Nephron (organoid): ENCODE results near the gene ENTPD2.

Source experiments
- H3K27ac Mint-ChIP-seq, 3 experiments: 2 replicates each; pipeline ENCODE4 v1.8.0; 2020; ENCODE audit warnings: mixed read lengths in 3 of 3, mild to moderate bottlenecking in 2 of 3, moderate library complexity in 1 of 3
- H3K27me3 Mint-ChIP-seq: 2 replicates; pipeline ENCODE4 v1.8.0; 2021; ENCODE audit warnings: low read depth, mild to moderate bottlenecking, moderate library complexity, mixed read lengths
- H3K36me3 Mint-ChIP-seq: 2 replicates; pipeline ENCODE4 v1.8.0; 2020; ENCODE audit warnings: low read depth, mixed read lengths
- H3K4me1 Mint-ChIP-seq: 2 replicates; pipeline ENCODE4 v1.8.0; 2020; ENCODE audit warnings: mixed read lengths
- H3K4me3 Mint-ChIP-seq, 3 experiments: 2 replicates each; pipeline ENCODE4 v1.8.0; 2020; ENCODE audit warnings: mild to moderate bottlenecking in 3 of 3, mixed read lengths in 3 of 3, moderate library complexity in 2 of 3
- H3K9me3 Mint-ChIP-seq: 2 replicates; pipeline ENCODE4 v1.8.0; 2020; ENCODE audit warnings: mixed read lengths
- TF ChIP-seq, protein P1 (sequence below), 3 experiments: fragments of 200-600 bp; sonication (generic); IDR thresholded peaks; one replicate each; pipeline ENCODE4 v1.5.0; 2021; ENCODE audit warnings: antibody characterized with exemption in 3 of 3; ENCODE audit not compliant: unreplicated experiment in 3 of 3

The ENTPD2 gene

DNA sequence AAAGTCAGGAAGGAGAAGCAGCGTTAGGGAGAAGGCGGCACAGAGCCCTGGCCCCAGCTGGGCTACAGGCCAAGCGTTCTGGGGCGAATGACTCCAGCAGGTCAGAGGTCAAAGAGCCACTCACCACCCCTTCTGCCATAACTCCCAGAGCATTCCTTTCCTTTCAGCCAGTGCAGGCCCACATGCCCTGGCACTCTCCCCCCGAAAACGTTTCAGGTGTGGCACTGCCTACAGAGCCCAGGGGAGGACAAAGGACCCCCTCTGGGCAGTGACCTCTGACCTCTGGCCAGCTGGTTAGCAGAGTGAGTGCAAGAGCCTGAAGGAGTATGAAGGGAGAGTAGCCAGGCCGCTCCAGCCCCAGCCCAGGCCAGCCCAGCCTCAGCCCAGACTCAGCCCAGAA, 30.7 kb downstream of the ENTPD2 start:
- TF ChIP-seq, protein P1, sequence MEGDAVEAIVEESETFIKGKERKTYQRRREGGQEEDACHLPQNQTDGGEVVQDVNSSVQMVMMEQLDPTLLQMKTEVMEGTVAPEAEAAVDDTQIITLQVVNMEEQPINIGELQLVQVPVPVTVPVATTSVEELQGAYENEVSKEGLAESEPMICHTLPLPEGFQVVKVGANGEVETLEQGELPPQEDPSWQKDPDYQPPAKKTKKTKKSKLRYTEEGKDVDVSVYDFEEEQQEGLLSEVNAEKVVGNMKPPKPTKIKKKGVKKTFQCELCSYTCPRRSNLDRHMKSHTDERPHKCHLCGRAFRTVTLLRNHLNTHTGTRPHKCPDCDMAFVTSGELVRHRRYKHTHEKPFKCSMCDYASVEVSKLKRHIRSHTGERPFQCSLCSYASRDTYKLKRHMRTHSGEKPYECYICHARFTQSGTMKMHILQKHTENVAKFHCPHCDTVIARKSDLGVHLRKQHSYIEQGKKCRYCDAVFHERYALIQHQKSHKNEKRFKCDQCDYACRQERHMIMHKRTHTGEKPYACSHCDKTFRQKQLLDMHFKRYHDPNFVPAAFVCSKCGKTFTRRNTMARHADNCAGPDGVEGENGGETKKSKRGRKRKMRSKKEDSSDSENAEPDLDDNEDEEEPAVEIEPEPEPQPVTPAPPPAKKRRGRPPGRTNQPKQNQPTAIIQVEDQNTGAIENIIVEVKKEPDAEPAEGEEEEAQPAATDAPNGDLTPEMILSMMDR (IDR thresholded peaks at IDR 0.05; ENCODE audit: unreplicated experiment in 3 of 3) = no peak

DNA sequence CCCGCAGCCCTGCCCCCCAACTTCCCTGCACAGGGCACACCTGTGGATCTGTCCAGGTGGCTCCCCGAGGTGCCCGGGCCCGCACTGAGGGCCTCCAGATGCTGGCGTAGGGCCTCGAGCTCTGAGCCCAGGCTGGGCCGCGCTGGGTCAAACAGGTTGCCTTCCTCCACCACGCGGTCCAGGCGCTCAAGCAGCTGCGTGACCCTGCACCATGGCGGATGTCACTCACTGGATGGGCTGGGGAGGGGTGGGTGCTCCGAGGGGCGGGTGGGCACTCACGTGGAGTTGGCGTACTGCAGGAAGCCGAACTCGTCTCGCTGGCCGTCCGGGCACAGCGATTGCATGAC, 31.2 kb downstream of the ENTPD2 start:
- H3K9me3 Mint-ChIP-seq = no peaks in the 10 kb centered on the region

More for the DNA sequence above, 30.7 kb downstream of the ENTPD2 start:
- Mint-ChIP-seq H3K27me3 (no peaks in the 10 kb centered on the region), H3K4me3 (no peak overlapping the region), H3K36me3 (no peaks in the 10 kb centered on the region), H3K4me1 (no peaks in the 10 kb centered on the region), H3K9me3 (no peaks in the 10 kb centered on the region), H3K27ac (no peak overlapping the region)

DNA sequence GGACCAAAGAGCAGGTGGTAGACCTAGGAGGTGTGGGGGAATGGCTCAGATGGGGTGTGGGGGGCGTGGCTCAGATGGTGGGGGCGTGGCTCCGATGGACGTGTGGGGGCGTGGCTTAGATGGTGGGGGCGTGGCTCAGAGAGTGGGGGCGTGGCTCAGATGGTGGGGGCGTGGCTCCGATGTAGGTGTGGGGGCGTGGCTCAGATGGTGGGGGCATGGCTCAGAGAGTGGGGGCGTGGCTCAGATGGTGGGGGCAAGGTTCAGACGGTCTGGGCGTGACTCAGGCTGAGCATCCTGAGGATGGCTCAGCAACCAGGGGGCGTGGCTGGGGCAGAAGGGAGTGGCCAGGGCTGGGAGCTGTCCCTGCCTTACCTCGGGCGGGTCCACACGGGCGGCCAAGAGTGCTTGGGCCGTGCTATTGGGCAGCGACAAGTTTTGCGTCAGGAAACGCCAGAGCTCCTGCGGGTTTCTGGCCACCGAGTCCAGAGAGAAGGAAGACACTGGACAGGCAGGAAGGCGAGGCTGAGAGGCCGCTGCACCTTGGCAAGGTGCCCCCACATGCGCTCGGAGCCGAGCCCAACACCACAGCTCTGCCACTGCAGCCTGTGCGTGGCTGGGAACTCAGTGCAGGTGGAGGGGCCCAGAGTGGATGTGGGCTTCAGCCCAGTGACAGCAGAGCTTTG, 31.7 kb downstream of the ENTPD2 start:
- H3K27me3 Mint-ChIP-seq = no peaks in the 10 kb centered on the region
- no peak overlapping the region for H3K4me3 Mint-ChIP-seq
- H3K4me1 Mint-ChIP-seq = no peaks in the 10 kb centered on the region
- H3K36me3 Mint-ChIP-seq = no peaks in the 10 kb centered on the region
- H3K27ac Mint-ChIP-seq = no peak overlapping the region
- no peaks in the 10 kb centered on the region for H3K9me3 Mint-ChIP-seq
- TF ChIP-seq, protein P1 (IDR thresholded peaks at IDR 0.05; ENCODE audit: unreplicated experiment in 3 of 3) = no peak

More for the DNA sequence above, 31.2 kb downstream of the ENTPD2 start:
- Mint-ChIP-seq H3K36me3 (no peaks in the 10 kb centered on the region), H3K4me3 (no peak overlapping the region), H3K27me3 (no peaks in the 10 kb centered on the region), H3K4me1 (no peaks in the 10 kb centered on the region), H3K27ac (no peak overlapping the region)
- TF ChIP-seq, protein P1 (IDR thresholded peaks at IDR 0.05; ENCODE audit: unreplicated experiment in 3 of 3) = no peak

DNA sequence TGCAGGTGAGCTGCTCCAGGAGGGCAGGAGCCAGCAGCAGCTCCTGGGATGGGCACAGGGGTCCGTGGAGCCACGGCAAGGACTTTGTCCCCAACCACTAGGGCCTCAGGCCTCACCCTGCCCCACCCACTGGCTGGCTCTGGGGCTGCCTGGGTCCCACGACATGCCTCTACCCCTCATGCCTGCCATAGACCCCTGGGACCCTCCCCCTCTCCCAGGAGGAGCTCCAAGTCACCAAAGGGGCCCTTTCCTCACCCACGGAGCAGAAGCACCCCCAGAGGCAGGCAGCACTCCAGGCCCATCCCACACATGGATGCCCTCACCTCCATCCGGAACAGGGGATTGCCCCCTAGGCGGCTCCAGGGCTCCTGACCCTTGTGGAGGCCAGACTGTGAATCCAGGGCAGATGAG, 32.3 kb downstream of the ENTPD2 start:
- Mint-ChIP-seq H3K4me1 (no peaks in the 10 kb centered on the region), H3K27ac (no peak overlapping the region), H3K9me3 (no peaks in the 10 kb centered on the region), H3K36me3 (peaks cover 4% of the 10 kb centered on the region), H3K4me3 (no peak overlapping the region), H3K27me3 (no peaks in the 10 kb centered on the region)
- TF ChIP-seq, protein P1 (IDR thresholded peaks at IDR 0.05; ENCODE audit: unreplicated experiment in 3 of 3) = no peak

DNA sequence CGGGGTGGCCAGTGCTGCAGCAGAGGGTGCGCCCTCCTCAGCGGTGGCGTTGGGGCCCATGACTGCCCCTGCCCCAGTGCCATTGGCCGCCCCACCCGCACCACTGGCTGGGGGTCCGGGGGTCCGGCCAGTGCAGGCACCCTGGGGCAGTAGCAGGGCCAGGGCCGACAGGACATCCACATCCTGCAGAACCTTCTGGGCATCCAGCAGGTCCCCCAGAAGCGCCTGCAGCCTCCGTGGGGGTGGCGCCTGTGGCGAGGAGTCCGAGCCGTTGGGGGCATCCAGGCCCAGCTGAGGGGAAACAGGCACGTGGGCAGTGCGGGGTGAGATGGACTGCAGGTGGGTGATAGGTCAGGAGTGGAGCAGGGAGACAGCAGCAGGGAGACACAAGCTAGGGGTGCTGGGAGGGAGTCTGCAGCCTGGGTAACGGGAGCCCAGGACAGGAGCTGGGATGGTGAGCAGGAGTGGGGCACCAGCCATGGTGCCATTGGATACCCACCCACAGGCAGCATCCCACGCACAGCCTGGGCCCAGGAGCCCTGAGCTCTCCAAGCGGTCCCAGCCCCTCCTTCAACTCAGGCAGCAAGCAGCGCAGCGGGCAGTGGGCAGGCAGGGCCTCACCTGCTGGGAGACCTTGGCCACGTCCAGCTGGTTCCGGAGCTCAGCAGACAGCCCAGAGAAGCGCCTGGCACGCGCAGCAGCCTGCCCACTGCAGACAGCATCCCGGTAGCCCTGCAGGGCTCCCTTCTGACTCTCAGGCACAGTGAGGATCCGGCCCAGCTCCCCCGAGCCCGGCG, 32.9 kb downstream of the ENTPD2 start:
- Mint-ChIP-seq H3K4me3 (no peak overlapping the region), H3K27me3 (no peaks in the 10 kb centered on the region), H3K9me3 (no peaks in the 10 kb centered on the region), H3K27ac (no peak overlapping the region), H3K36me3 (peaks cover 5% of the 10 kb centered on the region), H3K4me1 (no peaks in the 10 kb centered on the region)
- TF ChIP-seq, protein P1 (IDR thresholded peaks at IDR 0.05; ENCODE audit: unreplicated experiment in 3 of 3) = no peak
